Stimulated activated effector memory CD8-positive, alpha-beta T cell treated with anti-CD3 and anti-CD28 coated beads, Interleukin-12 subunit alpha, Interleukin-12 subunit beta, amount 100 ng/mL, for 72 hours (primary cell): Measurements from ENCODE around the gene PDE11A.

ENCODE experiments used
- ATAC-seq: fragments of 150-1000 bp; cut with Tn5 transposase; 2 replicates; pipeline ENCODE4 v1.10.0; 2021
- DNase-seq, 2 donors: peaks; one replicate each; pipeline ENCODE4 v3.0.0; 2021 to 2022; ENCODE audit warnings: low spot score in 2 of 2
- H3K27ac Mint-ChIP-seq: one replicate; pipeline ENCODE4 v1.8.0; 2022; ENCODE audit warnings: mild to moderate bottlenecking, mixed read lengths
- H3K36me3 Mint-ChIP-seq: one replicate; pipeline ENCODE4 v1.8.0; 2022; ENCODE audit warnings: mild to moderate bottlenecking, mixed read lengths
- H3K4me1 Mint-ChIP-seq: one replicate; pipeline ENCODE4 v1.8.0; 2022; ENCODE audit warnings: mixed read lengths
- H3K4me3 Mint-ChIP-seq: one replicate; pipeline ENCODE4 v1.8.0; 2022; ENCODE audit warnings: mild to moderate bottlenecking, mixed read lengths
- H3K9me3 Mint-ChIP-seq: one replicate; pipeline ENCODE4 v1.8.0; 2022; ENCODE audit warnings: mixed read lengths

PDE11A gene

GRCh38 chr2:177625744-177626650 is 446.6 kb downstream of the PDE11A start:
- Mint-ChIP-seq H3K36me3 (no peaks in the 10 kb centered on the region), H3K9me3 (no peaks in the 10 kb centered on the region), H3K27ac (no peak overlapping the region), H3K4me1 (no peaks in the 10 kb centered on the region), H3K4me3 (no peak overlapping the region)
- DNase-seq (no peak), ATAC-seq (peak; percentile 67)

- ATAC-seq = no peak
- Mint-ChIP-seq H3K4me3 (no peak overlapping the region), H3K36me3 (peaks cover 9% of the 10 kb centered on the region), H3K27ac (no peak overlapping the region), H3K9me3 (no peaks in the 10 kb centered on the region), H3K4me1 (peaks cover 12% of the 10 kb centered on the region)
- no peak for DNase-seq
Observed at GRCh38 chr2:177622521-177622920, 450.1 kb downstream of the PDE11A start.

- H3K27ac Mint-ChIP-seq = no peak overlapping the region
- ATAC-seq (no peak), DNase-seq (no peak)
- peaks cover 12% of the 10 kb centered on the region for H3K4me1 Mint-ChIP-seq
- H3K36me3 Mint-ChIP-seq = peaks cover 9% of the 10 kb centered on the region
- no peaks in the 10 kb centered on the region for H3K9me3 Mint-ChIP-seq
- no peak overlapping the region for H3K4me3 Mint-ChIP-seq
Observed at GRCh38 chr2:177619986-177620385, 452.6 kb downstream of the PDE11A start.

DNA sequence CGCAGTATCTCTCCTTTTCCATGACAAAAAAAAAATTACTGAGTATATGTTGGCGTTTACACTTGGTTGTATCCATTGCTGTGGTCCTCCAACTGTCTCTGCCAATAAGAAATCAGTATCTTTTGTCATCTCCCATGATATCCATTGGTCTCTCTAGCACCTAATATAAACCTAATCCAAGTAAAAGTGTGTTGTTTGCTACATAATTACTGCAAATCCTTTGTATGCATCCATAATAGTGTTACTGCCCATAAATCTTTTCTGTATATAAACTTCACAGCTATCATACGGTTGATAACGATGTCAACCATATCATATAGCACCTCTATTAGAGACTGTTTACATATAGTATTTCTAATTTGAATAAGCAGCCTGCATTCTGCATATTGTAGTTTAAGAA is 453.1 kb downstream of the PDE11A start:
- Mint-ChIP-seq H3K9me3 (no peaks in the 10 kb centered on the region), H3K27ac (peak overlapping the region; percentile 100), H3K36me3 (peaks cover 9% of the 10 kb centered on the region), H3K4me1 (peaks cover 12% of the 10 kb centered on the region), H3K4me3 (peak overlapping the region; percentile 89)
- no peak for ATAC-seq
- no peak for DNase-seq

- H3K9me3 Mint-ChIP-seq = no peaks in the 10 kb centered on the region
- peaks cover 12% of the 10 kb centered on the region for H3K4me1 Mint-ChIP-seq
- DNase-seq = peak; percentile 81 to 94
- peak overlapping the region; percentile 100 for H3K27ac Mint-ChIP-seq
- peak overlapping the region; percentile 89 for H3K4me3 Mint-ChIP-seq
- peak; percentile 98 for ATAC-seq
- H3K36me3 Mint-ChIP-seq = peaks cover 9% of the 10 kb centered on the region
Observed at GRCh38 chr2:177618255-177619253, 454.0 kb downstream of the PDE11A start.

GRCh38 chr2:177617849-177618248 is 454.7 kb downstream of the PDE11A start:
- ATAC-seq (no peak), DNase-seq (no peak)
- peaks cover 12% of the 10 kb centered on the region for H3K4me1 Mint-ChIP-seq
- peaks cover 9% of the 10 kb centered on the region for H3K36me3 Mint-ChIP-seq
- no peaks in the 10 kb centered on the region for H3K9me3 Mint-ChIP-seq
- peak overlapping the region; percentile 89 for H3K4me3 Mint-ChIP-seq
- H3K27ac Mint-ChIP-seq = peak overlapping the region; percentile 100

DNA sequence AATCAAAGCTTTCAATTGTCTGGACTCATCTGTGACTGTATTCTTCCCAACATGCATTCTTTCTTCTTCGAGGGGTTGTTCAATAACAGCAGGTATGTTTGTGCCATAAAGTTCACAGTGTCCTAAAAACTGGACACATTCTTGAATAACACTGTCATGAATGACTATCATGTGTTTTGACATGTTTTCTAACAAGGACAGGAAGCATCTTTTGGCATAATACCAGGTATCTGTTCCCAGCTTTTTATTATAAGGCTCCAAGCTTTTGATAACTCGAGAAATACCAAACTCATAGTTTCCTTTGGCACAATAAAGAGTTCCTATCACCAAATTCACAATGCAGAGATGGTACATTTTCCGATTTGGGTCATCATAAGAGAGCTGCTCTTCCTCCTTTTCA is 455.8 kb downstream of the PDE11A start:
- Mint-ChIP-seq H3K4me1 (peaks cover 12% of the 10 kb centered on the region), H3K27ac (no peak overlapping the region)
- no peak for DNase-seq

DNA sequence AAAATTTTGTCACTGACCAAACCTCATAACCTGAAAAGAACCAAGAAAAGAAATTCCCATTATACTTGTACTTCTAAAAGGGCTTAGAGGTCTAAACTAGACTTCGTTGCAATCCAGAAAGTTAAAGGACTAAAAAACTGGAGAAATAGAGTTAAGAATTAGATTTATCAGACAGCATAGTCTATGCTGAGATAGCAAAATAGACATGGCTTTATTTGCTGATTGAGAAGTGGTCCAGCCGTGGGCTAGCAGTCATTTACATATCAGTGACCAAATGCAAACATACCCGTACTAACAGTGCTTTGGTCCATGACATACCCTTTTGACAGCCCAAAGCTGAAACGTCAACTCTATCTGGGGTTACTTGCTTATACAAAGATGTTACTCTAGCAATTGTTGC is 456.5 kb downstream of the PDE11A start:
- Mint-ChIP-seq H3K27ac (no peak overlapping the region), H3K9me3 (no peaks in the 10 kb centered on the region), H3K36me3 (peaks cover 9% of the 10 kb centered on the region), H3K4me3 (no peak overlapping the region), H3K4me1 (peaks cover 12% of the 10 kb centered on the region)
- ATAC-seq (no peak), DNase-seq (no peak)

More for the DNA sequence above, 455.8 kb downstream of the PDE11A start:
- H3K36me3 Mint-ChIP-seq = peaks cover 9% of the 10 kb centered on the region
- H3K4me3 Mint-ChIP-seq = no peak overlapping the region
- no peaks in the 10 kb centered on the region for H3K9me3 Mint-ChIP-seq
- ATAC-seq = no peak

DNA sequence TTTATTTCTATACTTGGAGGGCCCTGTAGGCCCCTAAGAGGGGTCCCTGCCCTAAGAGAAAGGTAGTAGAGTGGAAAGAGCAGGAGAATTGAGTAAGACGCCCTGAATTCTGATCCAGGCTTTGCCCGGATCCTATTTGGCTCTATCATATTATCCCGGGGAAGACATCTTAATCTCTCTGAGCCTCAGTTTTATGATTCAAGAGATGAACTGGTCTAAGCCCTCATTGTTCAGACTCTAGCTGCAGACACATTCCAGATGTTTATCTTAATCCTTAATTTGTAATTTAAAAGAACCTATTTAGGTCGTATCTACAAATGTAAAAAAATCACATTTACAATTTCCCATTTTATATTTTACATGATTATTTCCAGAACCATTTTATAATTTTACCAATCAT is 459.9 kb downstream of the PDE11A start:
- Mint-ChIP-seq H3K4me3 (no peak overlapping the region), H3K27ac (no peak overlapping the region), H3K4me1 (no peaks in the 10 kb centered on the region), H3K36me3 (no peaks in the 10 kb centered on the region), H3K9me3 (no peaks in the 10 kb centered on the region)
- DNase-seq = no peak
- ATAC-seq = no peak

- Mint-ChIP-seq H3K4me1 (no peaks in the 10 kb centered on the region), H3K27ac (no peak overlapping the region), H3K4me3 (no peak overlapping the region), H3K9me3 (no peaks in the 10 kb centered on the region), H3K36me3 (no peaks in the 10 kb centered on the region)
- DNase-seq (no peak), ATAC-seq (no peak)
Observed at GRCh38 chr2:177611310-177611886, 461.2 kb downstream of the PDE11A start.

DNA sequence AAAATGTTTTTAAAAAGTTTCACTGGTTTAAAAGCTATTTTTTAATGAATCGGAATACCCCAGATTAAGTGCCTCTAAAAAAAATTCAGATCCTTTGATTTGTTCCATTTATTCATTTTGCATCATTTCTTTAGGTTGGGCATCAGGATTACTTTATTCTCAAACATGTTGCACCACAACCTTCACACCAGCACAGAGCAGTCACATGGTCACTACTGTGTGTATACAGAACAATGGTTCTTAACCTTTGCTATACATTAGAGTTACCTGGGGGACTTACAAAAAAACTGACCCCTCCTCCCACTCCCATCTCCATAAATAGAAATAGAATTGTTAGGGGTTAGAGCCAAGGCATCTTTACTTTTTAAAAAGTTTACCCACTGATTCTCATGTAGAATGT is 461.8 kb downstream of the PDE11A start:
- DNase-seq = no peak
- Mint-ChIP-seq H3K4me1 (no peaks in the 10 kb centered on the region), H3K27ac (no peak overlapping the region), H3K36me3 (no peaks in the 10 kb centered on the region), H3K9me3 (no peaks in the 10 kb centered on the region), H3K4me3 (no peak overlapping the region)
- no peak for ATAC-seq

- no peak overlapping the region for H3K4me3 Mint-ChIP-seq
Observed at GRCh38 chr2:177606636-177607035, 465.9 kb downstream of the PDE11A start.

GRCh38 chr2:177604271-177605065 is 468.1 kb downstream of the PDE11A start:
- Mint-ChIP-seq H3K4me3 (no peak overlapping the region), H3K36me3 (no peaks in the 10 kb centered on the region), H3K27ac (peak overlapping the region; percentile 21), H3K9me3 (no peaks in the 10 kb centered on the region), H3K4me1 (no peaks in the 10 kb centered on the region)
- no peak for ATAC-seq
- no peak for DNase-seq

More at GRCh38 chr2:177606636-177607035, 465.9 kb downstream of the PDE11A start:
- H3K27ac Mint-ChIP-seq = no peak overlapping the region
- no peaks in the 10 kb centered on the region for H3K4me1 Mint-ChIP-seq
- H3K36me3 Mint-ChIP-seq = no peaks in the 10 kb centered on the region
- ATAC-seq (no peak), DNase-seq (no peak)
- H3K9me3 Mint-ChIP-seq = no peaks in the 10 kb centered on the region

DNA sequence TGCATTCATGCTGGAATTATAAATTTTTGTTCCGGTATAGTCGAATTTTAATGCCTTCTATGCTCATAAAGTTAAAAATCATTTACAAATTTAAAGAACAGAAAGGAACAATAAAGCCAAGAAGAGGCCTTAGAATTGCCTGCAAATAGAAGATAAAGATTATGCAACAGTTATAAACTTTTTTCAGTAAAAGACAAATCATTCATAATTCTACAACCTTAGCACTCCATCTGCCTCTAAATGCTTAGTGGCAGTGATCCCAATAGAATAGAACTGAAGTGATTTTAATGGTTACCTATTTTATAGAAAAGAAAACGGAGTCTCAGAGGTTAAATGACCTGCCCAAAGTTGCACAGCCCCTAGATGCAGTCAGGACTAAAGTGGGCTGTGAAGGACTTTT is 468.8 kb downstream of the PDE11A start:
- Mint-ChIP-seq H3K27ac (no peak overlapping the region), H3K4me3 (no peak overlapping the region), H3K4me1 (no peaks in the 10 kb centered on the region), H3K36me3 (no peaks in the 10 kb centered on the region), H3K9me3 (no peaks in the 10 kb centered on the region)
- no peak for DNase-seq
- ATAC-seq = no peak
